ENCODE data around the gene ATL2.
"Not testable (repeated sequence)": the region's sequence is repeated elsewhere in the genome, so short reads cannot be mapped to it uniquely, and the experiment has no call there.

ATL2 gene

DNA sequence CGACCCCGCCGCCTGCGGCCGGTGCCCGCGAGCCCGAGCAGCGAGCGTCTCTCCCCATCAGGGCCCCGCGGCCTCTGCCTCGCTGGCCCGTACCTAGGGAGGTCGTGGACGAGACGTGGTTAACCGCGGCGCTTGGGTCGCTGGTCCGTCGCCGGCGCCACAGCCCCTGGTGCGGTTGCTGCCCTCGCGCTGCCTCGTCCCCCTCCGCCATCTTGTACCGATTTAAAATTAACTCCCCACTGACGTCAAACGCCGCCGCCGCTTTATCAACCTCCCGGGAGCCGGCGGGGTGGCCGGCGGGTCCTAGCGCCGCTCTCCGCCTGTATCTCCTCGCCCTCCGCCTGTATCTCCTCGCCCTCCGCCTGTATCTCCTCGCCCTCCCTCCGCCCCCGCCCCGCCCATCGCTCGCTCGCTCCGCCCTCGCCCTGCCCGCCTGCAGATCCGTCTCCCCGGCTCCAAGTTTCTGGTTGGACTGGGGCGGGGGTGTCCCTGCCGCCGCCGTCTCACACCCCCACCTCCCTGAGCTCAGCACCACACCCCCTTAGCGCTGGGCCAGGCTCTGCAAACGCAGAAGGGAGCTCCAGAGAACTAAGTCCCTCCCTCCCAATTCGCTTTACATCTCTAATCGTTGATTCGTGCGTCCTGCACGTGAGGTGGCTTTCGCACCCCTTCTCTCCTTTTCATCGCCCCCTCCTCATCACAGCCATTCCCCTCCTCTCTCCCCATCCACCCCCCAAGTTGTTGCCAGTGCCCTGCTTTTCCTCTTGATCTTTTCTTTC is at the start of gene ATL2:
ATL2 (minus strand) TSS at position 224 of the 779 bp plus-strand sequence; CDS start at position 211, 13 bp downstream.
- DNase-seq: peak; percentile 83 to 96

GRCh38 chr2:38423763-38424162 is 46.7 kb upstream of the ATL2 start:
- no peak for DNase-seq

GRCh38 chr2:38421274-38422056 is 44.4 kb upstream of the ATL2 start:
- no peak for DNase-seq

DNA sequence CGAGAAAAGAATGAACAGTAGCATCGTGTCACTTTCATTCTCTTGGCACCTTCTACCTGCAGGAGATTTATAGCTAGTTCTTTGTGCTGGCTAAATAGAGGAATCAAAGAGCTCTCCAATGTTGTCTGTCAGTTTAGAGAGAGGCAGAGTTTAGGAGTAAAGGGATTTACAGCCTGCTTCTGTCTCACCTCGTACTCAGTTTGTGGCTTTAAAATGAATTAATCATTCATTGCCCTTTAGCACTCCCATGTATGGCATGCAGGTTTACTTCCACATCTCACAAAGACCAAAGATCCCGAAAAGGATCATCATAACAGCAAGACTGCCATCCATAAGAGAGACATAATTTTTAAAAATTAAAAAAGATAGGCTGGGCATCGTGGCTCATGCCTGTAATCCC is 42.4 kb upstream of the ATL2 start:
- DNase-seq: no peak

- no peak for DNase-seq
Measured at GRCh38 chr2:38418735-38419134, 41.7 kb upstream of the ATL2 start.

DNA sequence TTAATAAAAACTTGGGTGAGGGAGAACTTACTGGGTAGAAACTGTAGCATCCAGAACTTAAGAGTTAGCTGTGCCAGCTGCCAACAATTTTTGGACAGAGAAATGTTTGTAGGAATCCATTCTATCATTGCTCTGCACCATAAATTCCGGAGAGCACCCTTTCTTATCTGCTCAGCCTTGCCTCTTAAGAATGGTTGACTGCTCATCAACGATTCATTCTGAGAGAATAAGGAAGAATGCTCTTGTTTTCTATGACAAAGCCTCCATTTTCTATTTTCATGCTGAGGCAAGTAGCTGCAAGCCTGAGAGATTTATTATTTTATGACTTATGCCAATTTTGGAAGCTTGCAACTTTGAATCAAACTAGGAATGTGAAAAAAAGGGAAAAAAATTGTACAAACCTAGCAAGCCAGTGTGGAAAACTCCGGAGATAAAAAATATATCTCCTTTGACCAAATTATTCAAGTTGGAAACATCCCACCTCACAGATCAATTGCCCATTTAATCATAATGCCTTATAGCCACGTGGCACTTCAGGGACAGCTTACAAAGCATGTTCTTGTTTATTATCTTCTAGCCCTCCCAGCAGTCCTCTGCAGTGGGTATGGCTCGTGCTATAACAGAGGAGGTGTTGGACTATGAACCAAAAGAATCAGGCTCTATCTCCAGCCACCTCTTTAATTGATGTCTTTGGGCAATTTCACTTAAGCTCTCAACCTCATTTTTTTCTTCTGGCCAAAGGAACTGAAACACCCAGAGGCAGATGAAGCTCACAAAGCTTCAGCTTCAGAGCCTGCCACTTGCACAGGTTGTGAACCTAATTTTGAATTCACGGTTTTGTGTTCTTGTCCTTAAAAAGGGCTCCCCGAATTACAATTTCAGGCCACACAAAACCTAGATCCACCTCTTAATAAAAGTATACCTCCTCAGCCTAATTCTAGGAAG is 40.9 kb upstream of the ATL2 start:
- no peak for DNase-seq

GRCh38 chr2:38416296-38417036 is 39.4 kb upstream of the ATL2 start:
- DNase-seq: no peak

- no peak for DNase-seq
Measured at GRCh38 chr2:38415728-38416291, 38.7 kb upstream of the ATL2 start.

- DNase-seq: no peak
Measured at GRCh38 chr2:38415023-38415422, 38.0 kb upstream of the ATL2 start.

DNA sequence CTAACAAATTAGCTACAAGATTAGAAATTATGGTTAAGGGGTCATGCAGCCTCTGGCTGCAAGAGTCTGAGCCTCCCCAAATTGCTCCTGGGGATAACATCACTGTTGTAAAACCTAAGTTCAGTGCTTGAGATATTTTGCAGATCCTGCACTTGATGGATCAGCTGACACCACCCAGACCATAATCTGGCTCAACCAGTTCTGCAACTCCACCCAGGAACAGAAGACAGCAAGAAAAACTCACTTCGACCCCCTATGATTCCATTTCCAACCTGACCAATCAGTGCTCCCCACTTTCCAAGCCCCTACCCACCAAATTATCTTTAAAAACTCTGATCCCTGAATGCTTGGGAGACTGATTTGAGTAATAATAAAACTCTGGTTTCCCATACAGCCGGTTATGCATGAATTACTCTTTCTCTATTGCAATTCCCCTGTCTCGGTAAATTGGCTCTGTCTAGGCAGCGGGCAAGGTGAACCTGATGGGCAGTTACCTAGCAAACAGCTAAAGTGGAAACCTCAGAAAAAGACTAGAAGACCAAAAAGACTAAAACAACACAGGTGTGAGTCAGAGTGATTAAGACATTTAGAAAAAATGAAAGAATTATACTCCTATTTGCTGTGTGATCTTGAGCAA is 35.3 kb upstream of the ATL2 start:
- not testable (repeated sequence) for DNase-seq

GRCh38 chr2:38409156-38410102 is 32.4 kb upstream of the ATL2 start:
- DNase-seq: no peak

DNA sequence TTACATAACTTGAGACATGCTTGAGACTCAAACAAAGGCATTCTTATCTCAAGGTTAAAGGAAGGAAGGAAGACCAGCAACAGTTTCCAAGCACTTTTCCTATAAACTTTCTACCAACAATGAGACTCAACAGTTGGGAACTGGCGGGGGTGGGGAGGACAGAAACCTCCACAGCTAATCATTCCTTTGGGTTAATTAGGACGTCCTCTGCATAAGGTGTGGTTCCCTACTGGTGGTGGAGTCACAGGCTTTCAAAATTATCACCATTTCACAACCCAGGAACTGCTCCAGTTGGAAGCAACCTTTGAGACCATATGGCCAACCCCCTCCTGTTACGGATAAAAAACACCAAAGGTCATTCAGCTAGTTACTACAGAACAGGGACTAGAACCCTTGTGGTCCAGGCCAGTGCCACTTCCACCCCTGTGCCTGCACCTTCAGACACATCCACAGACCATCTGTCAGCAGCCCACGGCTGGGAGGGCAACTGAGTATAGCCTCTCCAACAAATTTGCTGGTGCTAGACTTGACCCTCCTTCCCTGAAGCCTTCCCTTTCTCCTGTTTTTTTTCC is 30.1 kb upstream of the ATL2 start:
- no peak for DNase-seq

DNA sequence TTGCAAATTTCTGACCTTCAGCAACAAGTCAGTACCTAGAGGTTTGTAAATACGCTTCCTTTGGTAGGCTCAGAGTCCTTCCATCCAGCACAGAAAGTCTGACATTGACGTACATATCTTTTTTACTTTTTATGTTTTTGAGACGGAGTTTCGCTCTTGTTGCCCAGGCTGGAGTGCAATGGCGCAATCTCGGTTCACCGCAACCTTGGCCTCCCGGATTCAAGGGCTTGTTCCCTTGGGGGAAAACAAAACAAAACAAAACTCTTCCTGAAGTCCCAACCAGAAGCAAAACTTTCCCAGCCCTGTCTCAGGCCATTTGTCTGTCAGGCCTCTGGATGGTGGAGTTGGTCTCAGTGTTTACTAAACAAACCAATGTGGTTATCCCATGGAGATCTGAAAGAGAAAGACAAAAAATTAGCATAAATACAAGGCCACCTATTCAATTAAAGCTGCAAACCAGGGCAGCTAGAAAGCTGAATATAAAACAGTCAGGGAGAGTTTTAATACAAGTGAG is 29.6 kb upstream of the ATL2 start:
- no peak for DNase-seq

- DNase-seq: no peak
Measured at GRCh38 chr2:38405917-38406596, 29.0 kb upstream of the ATL2 start.

- DNase-seq: no peak
Measured at GRCh38 chr2:38400513-38400912, 23.4 kb upstream of the ATL2 start.

- DNase-seq: no peak
Measured at GRCh38 chr2:38398739-38399138, 21.7 kb upstream of the ATL2 start.

- no peak for DNase-seq
Measured at GRCh38 chr2:38394903-38395341, 17.8 kb upstream of the ATL2 start.

DNA sequence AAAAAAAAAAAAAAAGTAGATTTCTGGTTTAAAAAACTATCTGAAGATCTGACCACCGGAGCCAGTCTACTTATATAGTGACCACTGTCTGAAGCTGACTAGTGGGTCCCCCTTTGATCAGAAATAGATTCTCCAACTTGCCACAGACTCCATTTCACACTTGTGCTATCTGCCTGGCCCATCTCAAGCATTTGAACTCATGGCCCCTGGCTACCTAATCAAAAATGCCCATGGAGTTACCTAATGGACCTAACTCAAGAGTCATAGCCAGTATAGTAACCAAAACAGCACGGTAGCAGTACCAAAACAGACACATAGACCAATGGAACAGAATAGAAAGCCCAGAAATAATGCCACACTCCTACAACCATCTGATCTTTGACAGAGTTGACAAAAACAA is 17.0 kb upstream of the ATL2 start:
- no peak for DNase-seq

DNA sequence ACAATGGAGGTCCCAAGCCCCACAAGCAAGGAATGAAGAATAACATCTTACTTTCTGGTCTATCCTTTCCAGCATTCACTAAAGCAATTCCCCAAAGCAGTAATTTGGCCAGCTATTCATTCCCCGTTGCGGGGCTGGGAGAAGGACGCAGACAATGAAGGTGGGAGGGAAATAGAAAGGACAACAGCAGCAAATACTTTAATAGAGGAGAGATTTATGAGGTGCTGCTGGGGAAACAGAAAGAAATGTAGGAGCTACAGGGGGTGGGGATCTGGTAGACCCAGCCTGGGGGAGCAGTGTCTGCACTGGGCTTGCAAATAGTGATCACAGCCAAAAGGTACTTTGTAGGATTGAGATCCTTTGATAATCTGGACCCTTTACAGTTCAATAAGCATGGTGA is 13.9 kb upstream of the ATL2 start:
- DNase-seq: no peak

Measured in NCI-H187 (cell line).